GM12878 (cell line): ENCODE data around the gene PARP8. TPM values are rescaled to one million over a fixed set of nuclear protein-coding genes. Genes with fewer than 3 reads are reported as not detected.
A peak's percentile ranks its signal among the peaks of the same experiment; 100 is the strongest.

Experiments used
- ATAC-seq: fragments of 200-7000 bp; cut with Tn5 transposase; 3 replicates; pipeline ENCODE4 v1.9.1; 2020; ENCODE audit warnings: mild to moderate bottlenecking, moderate library complexity
- BruUV-seq: library from RNA; stranded (reverse); fragments of 400-500 nt; replicated peaks from 2 replicates; lab custom pipeline; 2021; lab: Mats Ljungman, UMichigan
- CTCF ChIA-PET: fragments of 300-600 bp; sonication (Branson Sonifier 250); formaldehyde crosslinking; extraction: SDS; loops from one replicate; lab custom pipeline; 2021; ENCODE audit warnings: inconsistent platforms; lab: Yijun Ruan, JAX
- POLR2A ChIA-PET: fragments of 350-600 bp; formaldehyde crosslinking; extraction: SDS; loops from one replicate; lab custom pipeline; 2021; ENCODE audit warnings: inconsistent platforms; lab: Charles Lee
- RAD21 ChIA-PET: fragments of 300-600 bp; sonication (Branson Sonifier 250); formaldehyde crosslinking; loops from one replicate; lab custom pipeline; 2023; ENCODE audit warnings: antibody characterized with exemption; ENCODE audit not compliant: unreplicated experiment; lab: Charles Lee
- SMC1A ChIA-PET: fragments of 300-600 bp; sonication (Branson Sonifier 250); formaldehyde crosslinking; loops from one replicate; lab custom pipeline; 2023; ENCODE audit not compliant: unreplicated experiment, uncharacterized antibody; lab: Charles Lee
- DNase-seq: peaks from one replicate; pipeline ENCODE4 v3.0.0-alpha.2; 2011; ENCODE audit warnings: low read depth, low spot score
- FAIRE-seq: peaks from 3 replicates; lab custom pipeline; 2011; peaks lifted over from hg19 to GRCh38; lab: Jason Lieb, UNC
- H2AFZ ChIP-seq: 2 replicates; pipeline ENCODE4 v1.6.0; 2011; ENCODE audit warnings: low read depth, low read length, control low read depth; ENCODE audit not compliant: control insufficient read depth
- H3K27ac ChIP-seq: 2 replicates; pipeline ENCODE4 v1.5.1; 2011; ENCODE audit warnings: control low read depth; ENCODE audit not compliant: control insufficient read depth, insufficient read depth
- H3K27me3 ChIP-seq, 2 experiments: replicated peaks in 1 of 2; 2 replicates each; pipeline versions ENCODE4 v1.6.0 to v1.6.1; 2011; ENCODE audit warnings: low read length in 1 of 2; ENCODE audit not compliant: control insufficient read depth in 2 of 2, insufficient read depth in 2 of 2
- H3K36me3 ChIP-seq, 2 experiments: 2 replicates each; pipeline ENCODE4 v1.5.1; 2011; ENCODE audit warnings: low read length in 1 of 2; ENCODE audit not compliant: control insufficient read depth in 2 of 2, insufficient read depth in 2 of 2
- H3K4me1 ChIP-seq: 2 replicates; pipeline ENCODE4 v1.6.1; 2011; ENCODE audit warnings: mild to moderate bottlenecking, low read length, moderate library complexity, mixed read lengths; ENCODE audit not compliant: control insufficient read depth, insufficient read depth
- H3K4me2 ChIP-seq: 2 replicates; pipeline ENCODE4 v1.6.0; 2011; ENCODE audit warnings: control low read depth; ENCODE audit not compliant: control insufficient read depth, insufficient read depth
- H3K4me3 ChIP-seq: fragments of 200-600 bp; sonication (generic); 2 replicates; pipeline ENCODE4 v1.5.1; 2016
- H3K79me2 ChIP-seq: 2 replicates; pipeline ENCODE4 v1.6.0; 2011; ENCODE audit warnings: low read length; ENCODE audit not compliant: control insufficient read depth, insufficient read depth
- H3K9ac ChIP-seq: 2 replicates; pipeline ENCODE4 v1.8.0; 2011; ENCODE audit warnings: low read length, control low read depth, mixed read lengths; ENCODE audit not compliant: control insufficient read depth, insufficient read depth
- H3K9me3 ChIP-seq: replicated peaks from 3 replicates; pipeline ENCODE4 v1.5.1; 2011; ENCODE audit warnings: mild to moderate bottlenecking, low read length; ENCODE audit not compliant: control insufficient read depth, insufficient read depth
- H4K20me1 ChIP-seq: 2 replicates; pipeline ENCODE4 v1.6.0; 2011; ENCODE audit not compliant: control insufficient read depth, insufficient read depth
- GABPA ChIP-seq: IDR thresholded peaks from 2 replicates; pipeline ENCODE4 v1.6.1; 2014; ENCODE audit warnings: antibody characterized with exemption, low read depth, mild to moderate bottlenecking, inconsistent platforms
- MEF2B ChIP-seq: fragments of 450-650 bp; IDR thresholded peaks from 2 replicates; pipeline ENCODE4 v1.6.1; 2018; ENCODE audit warnings: mild to moderate bottlenecking, moderate library complexity; ENCODE audit not compliant: partially characterized antibody, poor library complexity, severe bottlenecking
- NKRF ChIP-seq: fragments of 450-650 bp; conservative IDR thresholded peaks from 2 replicates; pipeline ENCODE4 v1.6.1; 2017; ENCODE audit warnings: mild to moderate bottlenecking, moderate library complexity
- RUNX3 ChIP-seq: IDR thresholded peaks from 2 replicates; pipeline ENCODE4 v1.6.1; 2012; ENCODE audit warnings: low read length, inconsistent platforms
- STAT3 ChIP-seq: IDR thresholded peaks from 2 replicates; pipeline ENCODE4 v1.6.1; 2011; ENCODE audit warnings: low read depth, low read length, improper control_type of control experiment
- TCF3 ChIP-seq: IDR thresholded peaks from 2 replicates; pipeline ENCODE4 v1.6.1; 2012; ENCODE audit warnings: low read depth, mild to moderate bottlenecking, low read length, borderline replicate concordance; ENCODE audit not compliant: insufficient read depth
- ZZZ3 ChIP-seq: IDR thresholded peaks from 2 replicates; pipeline ENCODE4 v1.6.1; 2011; ENCODE audit warnings: low read depth; ENCODE audit not compliant: control insufficient read depth, insufficient read length
- WGBS: methylation state at CpG from one replicate; pipeline ENCODE4 v1.1.6; 2016; ENCODE audit warnings: low lambda C conversion rate; ENCODE audit not compliant: insufficient replicate concordance, insufficient coverage; ENCODE audit errors: missing lambda C conversion rate; 5-methylcytosine and 5-hydroxymethylcytosine counted together
- in situ Hi-C: fragments of 300-500 bp; cut with MboI; formaldehyde crosslinking; loops from 9 replicates; pipeline ENCODE4 v1.14.3; 2018; ENCODE audit warnings: mixed read lengths
- intact Hi-C: fragments of 100-400 bp; cut with micrococcal nuclease; formaldehyde crosslinking; loops from one replicate; pipeline ENCODE4 v1.14.2; 2022; ENCODE audit not compliant: unreplicated experiment
- polyA plus RNA-seq, 11 experiments: library from polyadenylated mRNA; depleted of rRNA in 4 of 11; unstranded in 6 of 11; stranded (reverse) in 5 of 11; fragments of >200 nt; fragmentation: Nextera tagmentation in 4 of 11; fragmentation: Illumina TruSeq in 1 of 11; extraction: Ambion mirVana in 4 of 11; extraction: Trizol in 1 of 11; gene quantifications; 1 replicate in 1 of 11; 2 replicates in 10 of 11; pipeline versions ENCODE4 v1.2.1 to v1.2.3, GENCODE V29; 2011 to 2016; ENCODE audit warnings: inconsistent platforms in 2 of 11, missing spikeins in 2 of 11, low read depth in 1 of 11
- total RNA-seq, 4 experiments: library from RNA; depleted of rRNA in 3 of 4; stranded (reverse); fragments of >200 nt in 3 of 4; fragmentation: Illumina TruSeq in 1 of 4; extraction: Trizol in 1 of 4; gene quantifications; 2 replicates each; pipeline versions ENCODE4 v1.2.1 to v1.2.3, GENCODE V29; 2013 to 2021
- TF ChIP-seq, protein P1 (sequence below): IDR thresholded peaks from 2 replicates; pipeline ENCODE4 v1.6.1; 2012; ENCODE audit warnings: improper control_type of control experiment, low read depth, low read length; ENCODE audit not compliant: insufficient replicate concordance

The PARP8 gene
- total and polyA plus RNA-seq, 10 of the 15 experiments (the other 5 are each of a cell fraction or from before 2014, with no cell fraction given) = 9.1 to 65.2 (median 20.6) TPM

- no peak overlapping the region for H3K27ac ChIP-seq
- no peaks in the 10 kb centered on the region; a peak in 1 of 4 replicates for H3K36me3 ChIP-seq
- ChIA-PET POLR2A (interaction anchor here (1.6 kb wide), 1 partner anchor 28 kb away, joined by 3 read pairs; no protein-coding TSS in a partner anchor), RAD21 (no interaction called here), CTCF (interaction anchor here (1.9 kb wide), 1 partner anchor 11 kb away, joined by 5 read pairs; no protein-coding TSS in a partner anchor), SMC1A (interaction anchor here (0.7 to 2.0 kb wide), 6 partner anchors 9 to 31 kb away, joined by 3 to 7 read pairs (median 4); no protein-coding TSS in a partner anchor)
- H3K4me1 ChIP-seq = peaks cover 24% of the 10 kb centered on the region
- no peak for TF ChIP-seq NKRF
- TF ChIP-seq MEF2B = no peak
- TF ChIP-seq RUNX3 = peak; percentile 47
- DNase-seq (no peak), ATAC-seq (no peak), FAIRE-seq (no peak)
- WGBS = 84% methylated on average over 5 of the region's 5 CpGs
- H3K4me3 ChIP-seq = no peak overlapping the region; the same call in 1 of the 2 replicates
- H3K79me2 ChIP-seq = peaks cover 78% of the 10 kb centered on the region
- H3K4me2 ChIP-seq = no peak overlapping the region
- H3K9ac ChIP-seq = no peak overlapping the region
- no peaks in the 10 kb centered on the region for H3K27me3 ChIP-seq
- no peaks in the 10 kb centered on the region for H4K20me1 ChIP-seq
- no TSS peak for BruUV-seq
- no peak overlapping the region for H2AFZ ChIP-seq
- H3K9me3 ChIP-seq = no peaks in the 10 kb centered on the region; the same call in 2 of the 3 replicates
- in situ Hi-C loops = no loop called here
- intact Hi-C loops = no loop called here
These were observed 48.6 kb downstream of the PARP8 start for GRCh38 chr5:50715001-50715400.

GRCh38 chr5:50716134-50716533 lies 49.7 kb downstream of the PARP8 start:
- Histone ChIP-seq H3K4me1 (peaks cover 19% of the 10 kb centered on the region), H3K4me3 (no peak overlapping the region), H3K79me2 (peaks cover 74% of the 10 kb centered on the region), H3K4me2 (no peak overlapping the region), H4K20me1 (no peaks in the 10 kb centered on the region), H3K27me3 (no peaks in the 10 kb centered on the region), H3K36me3 (no peaks in the 10 kb centered on the region; a peak in 1 of 4 replicates), H3K27ac (no peak overlapping the region), H2AFZ (no peak overlapping the region), H3K9me3 (no peaks in the 10 kb centered on the region; the same call in 2 of the 3 replicates), H3K9ac (no peak overlapping the region)
- no peak for DNase-seq
- WGBS = 100% methylated on average over 2 of the region's 2 CpGs
- no peak for ATAC-seq
- SMC1A ChIA-PET = interaction anchor here (0.8 to 2.7 kb wide), 7 partner anchors 9 to 28 kb away, joined by 3 to 15 read pairs (median 6); no protein-coding TSS in a partner anchor
- RAD21 ChIA-PET = interaction anchor here (0.7 to 1.0 kb wide), 3 partner anchors 22 to 51 kb away, joined by 3 read pairs; no protein-coding TSS in a partner anchor
- in situ Hi-C loops = no loop called here
- BruUV-seq = no TSS peak
- FAIRE-seq = no peak
- POLR2A ChIA-PET = interaction anchor here (0.7 to 1.6 kb wide), 2 partner anchors 26 to 49 kb away, joined by 3 to 6 read pairs; partner anchors contain the start of gene PARP8
- intact Hi-C loops = no loop called here
- CTCF ChIA-PET = interaction anchor here (0.8 to 1.9 kb wide), 4 partner anchors 9 to 25 kb away, joined by 3 to 5 read pairs (median 4); no protein-coding TSS in a partner anchor
- TF ChIP-seq STAT3 (no peak), GABPA (no peak), ZZZ3 (no peak), TCF3 (no peak)
- TF ChIP-seq, protein P1, sequence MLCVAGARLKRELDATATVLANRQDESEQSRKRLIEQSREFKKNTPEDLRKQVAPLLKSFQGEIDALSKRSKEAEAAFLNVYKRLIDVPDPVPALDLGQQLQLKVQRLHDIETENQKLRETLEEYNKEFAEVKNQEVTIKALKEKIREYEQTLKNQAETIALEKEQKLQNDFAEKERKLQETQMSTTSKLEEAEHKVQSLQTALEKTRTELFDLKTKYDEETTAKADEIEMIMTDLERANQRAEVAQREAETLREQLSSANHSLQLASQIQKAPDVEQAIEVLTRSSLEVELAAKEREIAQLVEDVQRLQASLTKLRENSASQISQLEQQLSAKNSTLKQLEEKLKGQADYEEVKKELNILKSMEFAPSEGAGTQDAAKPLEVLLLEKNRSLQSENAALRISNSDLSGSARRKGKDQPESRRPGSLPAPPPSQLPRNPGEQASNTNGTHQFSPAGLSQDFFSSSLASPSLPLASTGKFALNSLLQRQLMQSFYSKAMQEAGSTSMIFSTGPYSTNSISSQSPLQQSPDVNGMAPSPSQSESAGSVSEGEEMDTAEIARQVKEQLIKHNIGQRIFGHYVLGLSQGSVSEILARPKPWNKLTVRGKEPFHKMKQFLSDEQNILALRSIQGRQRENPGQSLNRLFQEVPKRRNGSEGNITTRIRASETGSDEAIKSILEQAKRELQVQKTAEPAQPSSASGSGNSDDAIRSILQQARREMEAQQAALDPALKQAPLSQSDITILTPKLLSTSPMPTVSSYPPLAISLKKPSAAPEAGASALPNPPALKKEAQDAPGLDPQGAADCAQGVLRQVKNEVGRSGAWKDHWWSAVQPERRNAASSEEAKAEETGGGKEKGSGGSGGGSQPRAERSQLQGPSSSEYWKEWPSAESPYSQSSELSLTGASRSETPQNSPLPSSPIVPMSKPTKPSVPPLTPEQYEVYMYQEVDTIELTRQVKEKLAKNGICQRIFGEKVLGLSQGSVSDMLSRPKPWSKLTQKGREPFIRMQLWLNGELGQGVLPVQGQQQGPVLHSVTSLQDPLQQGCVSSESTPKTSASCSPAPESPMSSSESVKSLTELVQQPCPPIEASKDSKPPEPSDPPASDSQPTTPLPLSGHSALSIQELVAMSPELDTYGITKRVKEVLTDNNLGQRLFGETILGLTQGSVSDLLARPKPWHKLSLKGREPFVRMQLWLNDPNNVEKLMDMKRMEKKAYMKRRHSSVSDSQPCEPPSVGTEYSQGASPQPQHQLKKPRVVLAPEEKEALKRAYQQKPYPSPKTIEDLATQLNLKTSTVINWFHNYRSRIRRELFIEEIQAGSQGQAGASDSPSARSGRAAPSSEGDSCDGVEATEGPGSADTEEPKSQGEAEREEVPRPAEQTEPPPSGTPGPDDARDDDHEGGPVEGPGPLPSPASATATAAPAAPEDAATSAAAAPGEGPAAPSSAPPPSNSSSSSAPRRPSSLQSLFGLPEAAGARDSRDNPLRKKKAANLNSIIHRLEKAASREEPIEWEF = no peak
